AG08395 (cell line): Measurements from ENCODE around the gene PTGDS.
A peak's percentile ranks its signal among the peaks of the same experiment; 100 is the strongest.

Experiments used
- DNase-seq: peaks from one replicate; pipeline ENCODE4 v3.0.0; 2012; ENCODE audit warnings: mixed read lengths, low spot score

The PTGDS gene

DNA sequence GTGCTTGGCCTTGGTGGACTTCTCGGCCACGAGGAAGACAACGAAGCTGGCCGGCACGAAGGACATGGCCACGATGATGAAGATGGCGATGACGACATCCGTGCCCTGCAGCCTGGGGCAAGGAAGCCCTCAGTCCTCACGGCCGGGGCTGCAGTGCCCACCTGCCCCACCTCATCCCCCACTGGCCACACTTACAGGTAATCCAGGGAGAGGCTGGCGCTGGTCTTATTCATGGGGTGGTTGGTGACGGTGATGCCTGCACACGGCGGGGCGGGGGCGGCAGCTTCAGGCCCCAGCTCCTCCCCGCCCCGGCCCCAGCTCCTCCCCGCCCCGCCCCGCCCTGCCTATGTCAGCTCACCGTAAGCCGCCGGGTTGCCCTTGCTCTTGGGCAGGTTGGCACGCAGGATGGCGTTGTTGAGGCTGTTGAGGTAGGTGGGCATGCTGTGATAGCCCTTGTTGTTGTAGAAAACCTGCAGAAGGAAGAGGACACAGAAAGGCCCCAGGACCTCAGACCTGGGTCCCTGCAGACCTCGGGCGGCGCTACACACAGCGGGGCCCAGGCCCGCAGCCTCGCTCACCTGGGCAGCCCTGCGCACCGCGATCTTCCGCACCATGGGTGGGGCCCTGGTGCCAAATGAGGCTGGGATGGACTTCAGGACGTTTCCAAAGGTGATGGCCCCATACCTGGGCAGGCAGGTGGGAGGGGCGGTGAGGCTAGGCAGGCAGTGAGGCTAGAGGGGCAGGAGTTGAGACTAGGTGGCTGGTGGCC lies 34.8 kb downstream of the PTGDS start:
- DNase-seq = no peak

DNA sequence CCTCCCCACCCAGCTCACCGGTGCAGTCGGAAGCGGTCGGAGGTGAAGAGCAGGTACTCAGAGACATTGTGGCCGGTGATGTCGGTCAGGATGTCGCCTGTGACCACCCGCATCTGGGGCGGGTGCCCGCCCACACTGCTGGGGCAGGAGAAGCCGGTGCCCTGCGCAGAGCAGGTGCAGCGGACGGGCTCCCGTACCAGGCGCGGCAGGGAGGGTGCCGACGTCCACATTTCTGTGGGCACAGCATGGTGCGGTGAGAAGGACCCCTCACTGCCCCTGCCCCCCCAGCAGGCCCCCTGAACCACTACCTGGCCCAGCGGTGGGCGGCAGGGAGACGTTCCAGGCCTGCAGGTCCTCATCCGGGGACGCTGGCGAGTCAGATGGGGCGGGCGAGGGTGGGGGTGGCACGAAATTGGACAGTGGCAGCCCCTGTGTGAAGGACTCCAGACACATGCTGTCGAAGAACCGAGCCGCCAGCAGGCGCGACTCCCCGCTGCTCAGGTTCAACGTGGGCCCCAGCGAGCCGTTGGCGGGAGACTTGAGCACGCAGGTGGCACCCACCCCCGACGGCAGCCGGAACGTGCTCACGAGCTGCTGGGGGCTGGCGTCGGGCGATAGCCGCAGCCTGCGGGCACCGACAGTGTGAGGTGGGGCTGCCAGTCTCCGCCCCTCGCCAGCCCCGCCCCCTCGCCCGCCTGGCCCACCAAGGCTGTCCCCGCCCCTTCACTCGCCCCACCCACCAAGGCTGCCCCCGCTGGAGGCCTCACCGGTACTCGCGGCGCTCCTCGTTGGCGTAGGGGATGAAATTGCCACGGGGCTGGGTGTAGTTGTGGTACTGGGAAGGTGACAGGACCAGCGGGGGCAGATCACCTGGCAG lies 35.6 kb downstream of the PTGDS start:
- no peak for DNase-seq

DNA sequence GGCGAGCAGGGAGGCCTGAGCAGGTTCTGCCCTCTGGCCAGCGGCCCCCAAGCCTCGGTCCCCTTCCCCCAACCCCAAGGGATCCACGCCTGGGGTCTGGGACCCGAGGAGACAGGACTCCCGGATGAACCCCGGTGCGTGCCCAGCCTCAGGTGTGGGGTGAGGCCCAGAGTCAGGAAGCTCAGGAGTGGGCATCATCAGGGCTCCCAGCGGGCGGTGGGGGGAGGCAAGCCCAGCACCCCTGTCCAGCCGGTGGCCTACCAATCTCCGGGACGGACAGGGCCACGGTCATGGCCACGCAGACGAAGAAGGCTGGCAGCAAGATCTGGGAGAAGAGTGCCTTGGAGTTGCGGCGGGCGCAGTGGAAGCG lies 36.3 kb downstream of the PTGDS start:
- no peak for DNase-seq

DNA sequence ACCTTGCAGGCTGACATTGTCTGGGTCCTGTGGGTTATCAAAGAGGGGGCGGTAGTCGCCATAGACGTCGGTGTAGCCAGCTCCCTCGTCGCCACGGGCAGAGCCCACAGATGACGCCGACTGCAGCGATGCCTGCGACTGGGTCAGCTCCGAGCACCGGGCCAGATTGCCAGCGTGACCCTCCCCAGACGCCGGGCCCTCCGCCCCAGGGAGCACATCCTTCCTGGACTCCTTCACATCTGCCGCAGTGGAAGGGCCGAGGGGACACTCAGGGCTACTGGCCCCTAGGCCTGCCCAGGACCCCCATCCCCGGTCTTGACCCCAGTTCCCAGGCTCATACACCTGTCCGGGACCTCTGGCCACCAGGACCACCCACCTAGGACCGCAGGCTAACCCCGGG lies 36.9 kb downstream of the PTGDS start:
- DNase-seq = no peak

DNA sequence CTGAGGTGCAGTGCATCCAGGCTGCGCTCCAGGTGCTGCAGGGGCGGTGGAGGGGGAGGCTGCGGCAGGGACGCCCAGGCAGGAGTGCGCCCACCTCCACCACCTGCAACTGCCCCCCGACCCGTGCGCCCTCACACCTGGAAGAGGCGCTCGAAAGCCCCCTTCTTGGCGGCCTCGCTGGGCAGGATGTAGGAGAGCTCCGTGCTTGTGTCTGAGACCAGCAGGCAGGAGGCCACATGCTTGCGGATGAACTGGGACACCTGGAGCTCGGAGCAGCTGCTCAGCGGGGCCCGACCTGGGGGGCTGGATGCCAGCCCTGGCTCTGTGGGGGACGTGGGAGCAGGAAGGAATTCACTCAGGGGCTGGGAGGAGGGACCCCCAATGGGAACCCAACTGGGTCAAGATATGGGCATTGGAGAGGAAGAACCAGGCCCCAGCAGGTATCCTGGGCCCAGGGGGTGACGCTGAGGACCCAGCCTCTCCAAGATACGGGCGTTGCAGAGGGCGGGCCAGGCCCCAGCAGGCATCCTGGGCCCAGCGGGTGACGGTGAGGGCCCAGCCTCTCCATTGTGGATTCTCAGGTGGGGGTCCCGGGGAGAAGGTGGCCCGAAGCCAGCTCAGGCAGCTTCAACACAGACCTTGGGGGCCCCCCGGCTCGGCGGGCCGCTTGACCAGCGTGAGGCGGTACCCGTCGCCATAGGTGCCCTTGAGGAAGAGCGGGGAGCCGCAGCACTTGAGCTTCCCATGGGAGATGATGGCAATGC lies 37.7 kb downstream of the PTGDS start:
- DNase-seq = no peak

DNA sequence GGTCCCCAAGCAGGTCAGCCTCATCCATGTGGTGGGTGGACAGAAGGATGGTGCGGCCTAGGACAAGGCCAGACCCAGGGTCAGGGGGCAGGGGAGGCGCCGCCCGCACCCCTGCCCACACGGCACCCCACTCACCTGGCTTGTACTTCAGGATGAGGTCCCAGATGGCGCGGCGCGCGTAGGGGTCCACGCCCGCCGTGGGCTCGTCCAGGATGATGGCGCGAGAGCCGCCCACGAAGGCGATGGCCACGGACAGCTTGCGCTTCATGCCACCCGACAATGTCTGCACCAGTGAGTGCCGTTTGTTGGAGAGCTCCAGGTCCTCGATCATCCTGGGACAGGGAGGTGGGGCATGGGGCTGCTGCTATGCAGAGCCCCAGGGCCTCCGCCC lies 38.2 kb downstream of the PTGDS start:
- no peak for DNase-seq

DNA sequence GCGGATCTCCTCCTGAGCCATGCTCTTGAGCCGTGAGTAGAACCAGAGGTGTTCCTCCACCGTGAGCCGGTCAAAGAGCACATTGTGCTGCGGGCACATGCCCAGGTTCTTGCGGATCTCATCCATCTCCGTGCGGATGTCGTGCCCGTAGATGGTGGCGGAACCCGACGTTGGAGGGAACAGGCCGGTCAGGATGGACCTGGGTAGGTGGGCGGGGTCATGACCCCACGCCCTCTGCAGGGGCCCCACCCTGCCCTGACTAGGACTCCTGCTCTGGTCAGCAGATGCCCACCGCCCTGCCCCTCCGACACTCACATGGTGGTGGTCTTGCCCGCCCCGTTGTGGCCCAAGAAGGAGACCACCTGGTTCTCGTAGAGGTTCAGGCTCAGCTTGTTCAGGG lies 38.7 kb downstream of the PTGDS start:
- no peak for DNase-seq

DNA sequence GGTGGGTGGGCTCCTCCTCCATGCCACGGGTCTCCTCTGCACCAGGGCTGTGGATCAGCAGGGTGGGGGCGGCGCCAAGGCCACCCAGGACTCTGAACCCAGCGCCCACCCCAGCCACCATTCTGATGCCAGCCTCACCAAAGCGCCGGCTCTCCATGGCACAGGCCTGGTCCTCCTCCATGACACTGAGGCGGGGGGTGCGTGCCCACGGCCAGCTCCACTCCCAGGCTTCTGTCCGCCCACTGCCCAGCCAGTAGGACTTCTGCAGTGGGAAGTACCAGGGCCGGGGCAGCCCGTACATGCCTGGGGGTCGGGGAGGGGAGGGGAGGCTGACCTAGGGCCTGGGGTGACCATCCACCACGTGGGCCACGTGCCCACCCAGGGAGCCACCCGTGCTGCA lies 39.1 kb downstream of the PTGDS start:
- no peak for DNase-seq

DNA sequence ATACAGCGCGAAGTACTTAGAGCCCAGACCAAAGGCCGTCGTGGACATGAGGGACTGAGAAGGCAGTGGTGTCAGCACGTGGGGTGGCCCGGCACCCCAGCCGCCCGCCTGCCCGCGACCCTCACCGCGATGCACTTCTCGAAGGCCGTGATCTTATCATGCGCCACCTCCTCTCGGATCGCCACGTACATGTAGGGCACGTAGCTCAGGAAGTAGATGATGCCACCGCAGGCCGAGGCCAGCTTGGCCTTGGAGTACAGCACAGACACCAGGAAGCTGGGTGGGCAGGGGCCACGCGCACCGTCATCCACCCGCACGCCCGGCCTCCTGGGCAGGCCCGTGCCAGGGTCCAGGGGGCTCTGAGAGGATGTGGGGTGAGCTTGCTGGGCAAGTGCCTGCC lies 39.8 kb downstream of the PTGDS start:
- DNase-seq = no peak

DNA sequence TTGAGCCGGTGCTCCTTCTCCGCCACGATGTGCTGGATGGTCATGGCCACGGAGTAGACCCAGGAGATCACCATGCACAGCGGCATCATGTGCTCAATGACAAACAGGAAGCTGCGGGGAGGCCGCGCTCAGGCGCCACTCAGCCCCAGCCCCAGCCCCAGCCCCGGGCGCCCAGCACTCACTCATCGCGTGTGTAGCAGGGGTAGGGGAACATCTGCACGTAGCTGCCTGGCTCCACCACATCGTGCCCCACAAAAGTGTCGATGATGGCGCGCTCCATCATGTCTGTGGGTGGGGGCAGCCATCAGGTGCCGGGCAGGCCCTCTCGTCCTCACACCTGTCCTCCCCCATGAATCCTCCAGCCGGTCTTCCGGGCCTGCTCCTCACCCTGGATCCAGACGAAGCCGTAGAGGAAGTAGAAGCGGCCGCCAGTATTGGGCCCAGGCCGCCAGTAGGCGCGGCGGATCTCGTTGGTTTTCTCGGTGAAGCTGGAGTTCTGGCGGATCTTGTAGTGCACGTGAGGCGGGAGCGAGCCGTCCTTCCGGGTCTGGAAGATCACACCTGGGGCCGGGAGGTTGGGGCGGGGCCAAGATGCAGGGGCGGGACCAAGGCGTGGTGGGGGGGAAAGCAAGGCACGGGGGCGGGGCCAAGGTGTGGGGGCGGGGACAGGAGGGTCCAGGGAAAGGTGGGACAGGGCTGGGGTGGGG lies 40.6 kb downstream of the PTGDS start:
- no peak for DNase-seq

DNA sequence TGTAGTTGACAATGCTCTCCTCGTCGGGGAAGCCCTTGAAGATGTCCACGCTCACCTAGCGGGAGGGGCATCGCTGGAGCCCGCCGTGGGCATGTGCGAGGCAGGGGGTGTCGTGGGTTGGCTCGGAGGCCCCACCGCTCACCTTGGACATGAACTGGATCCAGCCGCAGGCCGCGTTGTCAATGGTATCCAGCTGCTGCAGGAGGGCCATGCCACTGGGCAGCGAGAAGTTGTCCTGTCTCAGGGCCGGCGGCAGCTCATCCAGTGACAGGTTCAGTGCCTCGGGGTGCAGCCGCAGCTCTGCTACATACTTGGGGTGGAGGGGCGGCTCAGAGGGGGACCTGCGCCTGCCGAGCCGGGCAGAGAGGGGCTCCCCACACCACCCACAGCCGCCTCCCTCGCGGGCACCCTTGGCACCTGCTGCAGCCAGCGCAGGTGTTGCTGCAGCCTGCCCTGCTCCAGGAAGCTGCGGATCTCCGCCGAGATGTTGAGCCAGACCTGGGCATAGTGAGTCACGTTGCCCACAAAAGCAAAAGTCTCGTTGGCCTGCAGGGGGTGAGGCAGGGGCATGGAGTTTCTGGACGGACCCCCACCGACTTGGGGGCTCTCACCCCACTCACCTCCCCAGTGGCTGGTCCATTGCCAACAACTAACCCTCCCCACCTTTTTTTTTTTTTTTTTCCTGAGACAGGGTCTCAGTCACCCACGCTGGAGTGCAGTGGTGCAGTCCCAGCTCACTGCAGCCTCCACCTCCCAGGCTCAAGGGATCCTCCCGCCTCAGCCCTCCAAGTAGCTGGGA lies 41.7 kb downstream of the PTGDS start:
- no peak for DNase-seq

DNA sequence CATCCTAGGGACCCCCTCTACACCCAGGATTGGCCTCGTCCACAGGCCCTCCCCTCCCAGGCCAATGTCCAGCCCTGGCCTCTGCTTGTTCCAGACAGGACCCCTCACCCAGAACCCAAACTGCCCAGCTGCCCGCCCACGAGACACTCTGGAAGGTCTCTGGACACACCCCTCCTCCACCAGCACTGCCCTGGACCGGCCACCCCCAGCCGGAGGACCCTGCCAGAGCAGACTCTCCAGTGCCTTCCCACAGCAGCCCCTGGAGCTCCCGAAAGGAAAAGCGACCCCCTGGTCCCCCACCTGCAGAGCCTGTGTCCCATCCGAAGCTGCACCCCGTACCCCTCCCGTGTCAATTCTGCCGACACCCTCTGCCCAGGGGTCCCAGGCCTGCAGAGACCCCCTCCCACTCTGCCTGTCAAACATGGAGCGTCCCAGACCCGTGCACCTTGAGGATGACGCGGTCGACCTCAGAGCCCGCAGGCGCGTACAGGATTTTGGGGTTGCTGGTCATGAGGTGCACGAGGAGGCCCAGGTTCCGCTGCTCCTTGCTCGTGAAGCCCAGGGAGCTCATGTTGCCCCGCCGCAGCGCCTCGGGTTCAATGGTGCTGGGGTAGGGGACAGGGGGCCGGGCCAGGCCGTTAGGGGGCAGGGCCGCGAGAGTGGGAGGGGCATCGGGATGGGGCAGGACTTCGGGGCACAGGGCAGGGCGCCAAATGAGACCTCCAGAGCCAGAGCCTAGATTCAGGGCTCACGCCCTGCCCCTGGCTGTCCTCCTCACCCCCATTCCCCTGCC lies 42.8 kb downstream of the PTGDS start:
- DNase-seq = no peak

DNA sequence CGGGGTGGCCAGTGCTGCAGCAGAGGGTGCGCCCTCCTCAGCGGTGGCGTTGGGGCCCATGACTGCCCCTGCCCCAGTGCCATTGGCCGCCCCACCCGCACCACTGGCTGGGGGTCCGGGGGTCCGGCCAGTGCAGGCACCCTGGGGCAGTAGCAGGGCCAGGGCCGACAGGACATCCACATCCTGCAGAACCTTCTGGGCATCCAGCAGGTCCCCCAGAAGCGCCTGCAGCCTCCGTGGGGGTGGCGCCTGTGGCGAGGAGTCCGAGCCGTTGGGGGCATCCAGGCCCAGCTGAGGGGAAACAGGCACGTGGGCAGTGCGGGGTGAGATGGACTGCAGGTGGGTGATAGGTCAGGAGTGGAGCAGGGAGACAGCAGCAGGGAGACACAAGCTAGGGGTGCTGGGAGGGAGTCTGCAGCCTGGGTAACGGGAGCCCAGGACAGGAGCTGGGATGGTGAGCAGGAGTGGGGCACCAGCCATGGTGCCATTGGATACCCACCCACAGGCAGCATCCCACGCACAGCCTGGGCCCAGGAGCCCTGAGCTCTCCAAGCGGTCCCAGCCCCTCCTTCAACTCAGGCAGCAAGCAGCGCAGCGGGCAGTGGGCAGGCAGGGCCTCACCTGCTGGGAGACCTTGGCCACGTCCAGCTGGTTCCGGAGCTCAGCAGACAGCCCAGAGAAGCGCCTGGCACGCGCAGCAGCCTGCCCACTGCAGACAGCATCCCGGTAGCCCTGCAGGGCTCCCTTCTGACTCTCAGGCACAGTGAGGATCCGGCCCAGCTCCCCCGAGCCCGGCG lies 43.7 kb downstream of the PTGDS start:
- no peak for DNase-seq

DNA sequence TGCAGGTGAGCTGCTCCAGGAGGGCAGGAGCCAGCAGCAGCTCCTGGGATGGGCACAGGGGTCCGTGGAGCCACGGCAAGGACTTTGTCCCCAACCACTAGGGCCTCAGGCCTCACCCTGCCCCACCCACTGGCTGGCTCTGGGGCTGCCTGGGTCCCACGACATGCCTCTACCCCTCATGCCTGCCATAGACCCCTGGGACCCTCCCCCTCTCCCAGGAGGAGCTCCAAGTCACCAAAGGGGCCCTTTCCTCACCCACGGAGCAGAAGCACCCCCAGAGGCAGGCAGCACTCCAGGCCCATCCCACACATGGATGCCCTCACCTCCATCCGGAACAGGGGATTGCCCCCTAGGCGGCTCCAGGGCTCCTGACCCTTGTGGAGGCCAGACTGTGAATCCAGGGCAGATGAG lies 44.3 kb downstream of the PTGDS start:
- no peak for DNase-seq

DNA sequence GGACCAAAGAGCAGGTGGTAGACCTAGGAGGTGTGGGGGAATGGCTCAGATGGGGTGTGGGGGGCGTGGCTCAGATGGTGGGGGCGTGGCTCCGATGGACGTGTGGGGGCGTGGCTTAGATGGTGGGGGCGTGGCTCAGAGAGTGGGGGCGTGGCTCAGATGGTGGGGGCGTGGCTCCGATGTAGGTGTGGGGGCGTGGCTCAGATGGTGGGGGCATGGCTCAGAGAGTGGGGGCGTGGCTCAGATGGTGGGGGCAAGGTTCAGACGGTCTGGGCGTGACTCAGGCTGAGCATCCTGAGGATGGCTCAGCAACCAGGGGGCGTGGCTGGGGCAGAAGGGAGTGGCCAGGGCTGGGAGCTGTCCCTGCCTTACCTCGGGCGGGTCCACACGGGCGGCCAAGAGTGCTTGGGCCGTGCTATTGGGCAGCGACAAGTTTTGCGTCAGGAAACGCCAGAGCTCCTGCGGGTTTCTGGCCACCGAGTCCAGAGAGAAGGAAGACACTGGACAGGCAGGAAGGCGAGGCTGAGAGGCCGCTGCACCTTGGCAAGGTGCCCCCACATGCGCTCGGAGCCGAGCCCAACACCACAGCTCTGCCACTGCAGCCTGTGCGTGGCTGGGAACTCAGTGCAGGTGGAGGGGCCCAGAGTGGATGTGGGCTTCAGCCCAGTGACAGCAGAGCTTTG lies 44.8 kb downstream of the PTGDS start:
- peak; percentile 69 for DNase-seq

DNA sequence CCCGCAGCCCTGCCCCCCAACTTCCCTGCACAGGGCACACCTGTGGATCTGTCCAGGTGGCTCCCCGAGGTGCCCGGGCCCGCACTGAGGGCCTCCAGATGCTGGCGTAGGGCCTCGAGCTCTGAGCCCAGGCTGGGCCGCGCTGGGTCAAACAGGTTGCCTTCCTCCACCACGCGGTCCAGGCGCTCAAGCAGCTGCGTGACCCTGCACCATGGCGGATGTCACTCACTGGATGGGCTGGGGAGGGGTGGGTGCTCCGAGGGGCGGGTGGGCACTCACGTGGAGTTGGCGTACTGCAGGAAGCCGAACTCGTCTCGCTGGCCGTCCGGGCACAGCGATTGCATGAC lies 45.3 kb downstream of the PTGDS start:
- DNase-seq = no peak

DNA sequence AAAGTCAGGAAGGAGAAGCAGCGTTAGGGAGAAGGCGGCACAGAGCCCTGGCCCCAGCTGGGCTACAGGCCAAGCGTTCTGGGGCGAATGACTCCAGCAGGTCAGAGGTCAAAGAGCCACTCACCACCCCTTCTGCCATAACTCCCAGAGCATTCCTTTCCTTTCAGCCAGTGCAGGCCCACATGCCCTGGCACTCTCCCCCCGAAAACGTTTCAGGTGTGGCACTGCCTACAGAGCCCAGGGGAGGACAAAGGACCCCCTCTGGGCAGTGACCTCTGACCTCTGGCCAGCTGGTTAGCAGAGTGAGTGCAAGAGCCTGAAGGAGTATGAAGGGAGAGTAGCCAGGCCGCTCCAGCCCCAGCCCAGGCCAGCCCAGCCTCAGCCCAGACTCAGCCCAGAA lies 45.9 kb downstream of the PTGDS start:
- DNase-seq = no peak

DNA sequence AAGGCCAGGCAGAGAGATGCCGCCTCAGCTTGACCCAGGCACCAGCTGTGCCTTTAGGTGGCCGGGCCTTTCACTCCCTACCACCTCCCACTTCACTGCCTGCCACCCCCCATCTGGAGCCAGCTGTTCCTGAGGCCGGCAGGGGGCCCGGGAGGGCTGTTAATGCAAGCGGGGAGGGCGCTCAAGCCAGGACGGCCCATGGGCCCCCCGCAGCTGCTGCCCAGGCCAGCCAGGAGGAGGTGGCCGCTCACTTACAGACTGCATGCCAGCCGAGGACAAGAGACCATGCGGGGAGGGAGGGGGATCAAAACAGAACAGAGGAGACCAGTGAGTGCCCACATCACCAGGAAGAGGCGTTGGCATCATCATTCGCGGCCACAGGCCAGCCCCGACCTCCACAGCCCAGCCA lies 46.3 kb downstream of the PTGDS start:
- no peak for DNase-seq

DNA sequence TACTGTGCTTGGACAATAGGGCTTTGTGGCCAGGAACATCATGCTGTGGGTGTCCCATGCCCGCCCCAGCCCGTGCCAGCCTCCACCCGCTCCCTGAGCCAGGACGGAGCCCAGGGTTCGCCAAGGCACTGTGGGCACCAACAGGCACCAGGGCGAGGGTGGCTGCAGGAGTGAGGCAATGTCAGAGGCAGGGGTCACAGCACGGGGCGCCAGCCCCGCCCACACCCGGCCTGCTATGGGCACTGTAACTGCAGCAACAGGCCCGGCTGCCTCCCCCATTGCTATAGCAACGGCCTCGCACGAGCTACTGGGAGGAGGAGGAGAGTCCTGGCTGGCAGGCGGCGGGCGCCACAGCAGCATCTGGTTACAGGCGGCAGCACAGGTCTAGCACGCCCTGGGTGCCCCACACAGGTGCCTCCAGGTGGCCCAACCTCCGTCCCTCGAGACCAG lies 48.2 kb downstream of the PTGDS start:
- no peak for DNase-seq
